Natural killer cell (primary cell): ENCODE results near the gene BEST4. TPM values are rescaled to one million over a fixed set of nuclear protein-coding genes. Genes with fewer than 3 reads are reported as not detected.

Experiments used
- ATAC-seq, 3 donors: fragments of 150-1000 bp in 2 of 3; fragments of 200-7000 bp in 1 of 3; cut with Tn5 transposase; 1 replicate in 1 of 3; 2 replicates in 2 of 3; pipeline ENCODE4 v1.10.0; 2021; ENCODE audit warnings: mild to moderate bottlenecking in 2 of 3, moderate library complexity in 2 of 3
- DNase-seq, 2 donors: peaks; one replicate each; pipeline versions ENCODE4 v3.0.0 to v3.0.0-alpha.2; 2013 to 2021; ENCODE audit warnings: mixed read lengths in 1 of 2
- H3K27ac ChIP-seq: one replicate; pipeline ENCODE4 v1.5.1; 2013; ENCODE audit warnings: mild to moderate bottlenecking, low read length
- H3K27me3 ChIP-seq: one replicate; pipeline ENCODE4 v1.6.1; 2013; ENCODE audit warnings: low read length; ENCODE audit not compliant: control insufficient read depth, insufficient read depth
- H3K36me3 ChIP-seq: one replicate; pipeline ENCODE4 v1.6.1; 2013; ENCODE audit warnings: low read length; ENCODE audit not compliant: control insufficient read depth, insufficient read depth
- H3K4me1 ChIP-seq: one replicate; pipeline ENCODE4 v1.6.1; 2013; ENCODE audit warnings: low read length; ENCODE audit not compliant: control insufficient read depth, insufficient read depth
- H3K4me3 ChIP-seq: one replicate; pipeline ENCODE4 v1.5.1; 2013; ENCODE audit warnings: low read length
- H3K9me3 ChIP-seq: one replicate; pipeline ENCODE4 v1.6.1; 2013; ENCODE audit warnings: low read length; ENCODE audit not compliant: control insufficient read depth, insufficient read depth
- H3K27ac Mint-ChIP-seq, 2 donors: one replicate each; pipeline ENCODE4 v1.8.0; 2022; ENCODE audit warnings: mild to moderate bottlenecking in 2 of 2, mixed read lengths in 2 of 2, moderate library complexity in 1 of 2
- H3K27me3 Mint-ChIP-seq, 2 donors: one replicate each; pipeline ENCODE4 v1.8.0; 2022; ENCODE audit warnings: low read depth in 2 of 2, mixed read lengths in 2 of 2
- H3K36me3 Mint-ChIP-seq: one replicate; pipeline ENCODE4 v1.8.0; 2022; ENCODE audit warnings: mixed read lengths
- H3K4me1 Mint-ChIP-seq, 2 donors: one replicate each; pipeline ENCODE4 v1.8.0; 2022; ENCODE audit warnings: mixed read lengths in 2 of 2
- H3K4me3 Mint-ChIP-seq: one replicate; pipeline ENCODE4 v1.8.0; 2022; ENCODE audit warnings: mild to moderate bottlenecking, moderate library complexity, mixed read lengths
- H3K9me3 Mint-ChIP-seq, 2 donors: one replicate each; pipeline ENCODE4 v1.8.0; 2022; ENCODE audit warnings: mixed read lengths in 2 of 2
- WGBS: methylation state at CpG from one replicate; pipeline ENCODE4 v1.1.7; 2013; ENCODE audit warnings: missing lambda C conversion rate; ENCODE audit not compliant: insufficient coverage; 5-methylcytosine and 5-hydroxymethylcytosine counted together
- intact Hi-C: fragments of 100-400 bp; cut with micrococcal nuclease; formaldehyde crosslinking; loops from one replicate; pipeline ENCODE4 v1.14.2; 2022
- total RNA-seq, 4 donors: library from RNA; stranded (reverse); fragments of 120-200 nt in 1 of 4; gene quantifications; one replicate each; pipeline versions ENCODE4 v1.2.3 to v1.2.4, GENCODE V29; 2013 to 2022
- TF ChIP-seq, protein P1 (sequence below): fragments of 200-600 bp; IDR thresholded peaks from one replicate; pipeline ENCODE4 v1.8.0; 2022; ENCODE audit warnings: antibody characterized with exemption

BEST4 gene
- total RNA-seq, result under 1 TPM; 0.18 to 0.33 (median 0.28) TPM
- total RNA-seq (2013), result 0.52 TPM

- intact Hi-C loops, result loop anchor here (5.0 kb wide), 1 partner anchor 49 kb away; no protein-coding TSS in a partner anchor
- no peak within 1 kb of the TSS for H3K27ac Mint-ChIP-seq
Observed at GRCh38 chr1:44788120-44788860, at the start of gene BEST4. BEST4 (minus strand) TSS chr1:44788170; CDS start chr1:44787705, 465 bp downstream.

DNA sequence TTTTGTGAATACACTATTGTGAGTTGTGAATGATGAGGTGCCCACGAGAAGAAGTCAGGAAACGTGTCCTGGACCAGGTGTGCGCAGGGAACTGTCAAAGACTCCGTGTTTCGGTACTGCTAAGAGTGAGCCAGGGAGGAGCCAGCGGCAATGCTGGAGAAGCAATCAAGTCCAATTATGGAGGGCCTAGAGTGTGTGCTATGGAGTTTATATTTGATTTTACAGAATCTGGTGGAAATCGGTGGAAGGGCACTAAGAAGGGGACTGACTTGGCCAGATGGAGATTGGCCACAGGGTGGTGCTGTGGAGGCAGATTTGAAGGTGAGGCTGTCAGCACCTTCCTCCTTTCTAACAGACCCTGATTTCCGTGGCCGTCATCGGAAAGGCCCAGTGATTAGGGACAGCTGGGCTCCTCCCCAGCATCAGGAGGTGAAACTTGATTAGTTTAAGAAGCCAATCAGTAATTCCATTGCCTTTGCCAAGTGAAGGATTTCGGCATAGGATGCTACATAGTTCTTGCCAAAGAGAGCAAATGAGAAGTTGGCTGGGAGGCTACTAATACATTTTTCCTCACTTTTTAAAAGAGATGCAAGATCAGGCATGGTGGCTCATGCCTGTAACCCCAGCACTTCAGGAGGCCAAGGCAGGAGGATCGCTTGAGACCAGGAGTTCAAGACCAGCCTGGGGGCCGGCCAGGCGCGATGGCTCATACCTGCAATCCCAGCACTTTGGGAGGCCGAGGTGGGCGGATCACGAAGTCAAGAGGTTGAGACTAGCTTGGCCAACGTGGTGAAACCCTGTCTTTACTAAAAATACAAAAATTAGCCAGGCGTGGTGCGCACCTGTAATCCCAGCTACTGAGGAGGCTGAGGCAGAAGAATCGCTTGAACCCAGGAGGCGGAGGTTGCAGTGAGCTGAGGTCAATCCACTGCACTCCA is 48.0 kb upstream of the BEST4 start:
- Histone ChIP-seq H3K9me3 (no peaks in the 10 kb centered on the region), H3K36me3 (no peaks in the 10 kb centered on the region), H3K27me3 (no peaks in the 10 kb centered on the region), H3K27ac (no peak overlapping the region), H3K4me1 (peaks cover 6% of the 10 kb centered on the region), H3K4me3 (no peak overlapping the region)
- Mint-ChIP-seq H3K4me1 (peaks cover 7% of the 10 kb centered on the region in 2 donors), H3K27ac (peak overlapping the region in 1 of 2 donors; percentile 63), H3K4me3 (no peak overlapping the region), H3K9me3 (no peaks in the 10 kb centered on the region), H3K27me3 (peaks cover under 1 to 5% of the 10 kb centered on the region in 2 donors), H3K36me3 (no peaks in the 10 kb centered on the region)
- 72% methylated on average over 23 of the region's 23 CpGs for WGBS
- TF ChIP-seq, protein P1, sequence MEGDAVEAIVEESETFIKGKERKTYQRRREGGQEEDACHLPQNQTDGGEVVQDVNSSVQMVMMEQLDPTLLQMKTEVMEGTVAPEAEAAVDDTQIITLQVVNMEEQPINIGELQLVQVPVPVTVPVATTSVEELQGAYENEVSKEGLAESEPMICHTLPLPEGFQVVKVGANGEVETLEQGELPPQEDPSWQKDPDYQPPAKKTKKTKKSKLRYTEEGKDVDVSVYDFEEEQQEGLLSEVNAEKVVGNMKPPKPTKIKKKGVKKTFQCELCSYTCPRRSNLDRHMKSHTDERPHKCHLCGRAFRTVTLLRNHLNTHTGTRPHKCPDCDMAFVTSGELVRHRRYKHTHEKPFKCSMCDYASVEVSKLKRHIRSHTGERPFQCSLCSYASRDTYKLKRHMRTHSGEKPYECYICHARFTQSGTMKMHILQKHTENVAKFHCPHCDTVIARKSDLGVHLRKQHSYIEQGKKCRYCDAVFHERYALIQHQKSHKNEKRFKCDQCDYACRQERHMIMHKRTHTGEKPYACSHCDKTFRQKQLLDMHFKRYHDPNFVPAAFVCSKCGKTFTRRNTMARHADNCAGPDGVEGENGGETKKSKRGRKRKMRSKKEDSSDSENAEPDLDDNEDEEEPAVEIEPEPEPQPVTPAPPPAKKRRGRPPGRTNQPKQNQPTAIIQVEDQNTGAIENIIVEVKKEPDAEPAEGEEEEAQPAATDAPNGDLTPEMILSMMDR, result peak; percentile 77
- ATAC-seq, result peak; percentile 90 to 99 (median 97)
- intact Hi-C loops, result loop anchor here (2.0 to 5.0 kb wide), 2 partner anchors 49 to 465 kb away; partner anchors contain the start of gene BEST4
- peak; percentile 79 to 90 for DNase-seq

More at GRCh38 chr1:44788120-44788860, at the start of gene BEST4:
- H3K27me3 Mint-ChIP-seq, result no peaks in the 10 kb centered on the region
- WGBS, result 89% methylated on average over 9 of the region's 9 CpGs
- H3K4me1 Mint-ChIP-seq, result peaks cover 21 to 25% of the 10 kb centered on the region in 2 donors
- TF ChIP-seq, protein P1, result no peak
- H3K9me3 Mint-ChIP-seq, result no peaks in the 10 kb centered on the region
- ATAC-seq (no peak), DNase-seq (no peak)
- Histone ChIP-seq H3K36me3 (no peaks in the 10 kb centered on the region), H3K27me3 (no peaks in the 10 kb centered on the region), H3K4me1 (peaks cover 31% of the 10 kb centered on the region), H3K9me3 (no peaks in the 10 kb centered on the region), H3K4me3 (no peak within 1 kb of the TSS), H3K27ac (no peak within 1 kb of the TSS)
- no peak within 1 kb of the TSS for H3K4me3 Mint-ChIP-seq
- H3K36me3 Mint-ChIP-seq, result no peaks in the 10 kb centered on the region

DNA sequence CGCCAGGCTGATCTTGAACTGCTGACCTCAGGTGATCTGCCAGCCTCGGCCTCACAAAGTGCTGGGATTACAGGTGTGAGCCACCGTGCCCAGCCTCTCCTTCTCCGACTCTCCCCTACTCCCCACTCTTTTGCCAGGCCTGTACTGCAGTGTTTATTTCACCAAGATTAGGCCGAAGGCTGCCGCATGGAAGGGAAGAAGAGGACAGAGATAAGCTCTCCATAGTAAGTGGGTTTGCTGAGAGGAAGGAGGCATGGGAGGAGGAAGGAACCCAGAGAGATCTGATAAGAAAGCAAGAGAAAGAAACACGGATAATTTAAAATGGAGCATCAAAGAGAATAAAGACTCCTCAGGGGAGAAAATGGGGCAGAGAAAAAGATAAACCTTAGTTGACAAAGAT is 46.4 kb upstream of the BEST4 start:
- Histone ChIP-seq H3K27me3 (no peaks in the 10 kb centered on the region), H3K4me1 (peaks cover 11% of the 10 kb centered on the region), H3K36me3 (no peaks in the 10 kb centered on the region), H3K9me3 (no peaks in the 10 kb centered on the region), H3K4me3 (no peak overlapping the region), H3K27ac (no peak overlapping the region)
- peaks cover 7% of the 10 kb centered on the region in 2 donors for H3K4me1 Mint-ChIP-seq
- TF ChIP-seq, protein P1, result no peak
- no peaks in the 10 kb centered on the region for H3K36me3 Mint-ChIP-seq
- 45% methylated on average over 7 of the region's 7 CpGs for WGBS
- intact Hi-C loops, result no loop called here
- H3K27me3 Mint-ChIP-seq, result peaks cover 0 to 2% of the 10 kb centered on the region in 2 donors
- H3K4me3 Mint-ChIP-seq, result no peak overlapping the region
- H3K9me3 Mint-ChIP-seq, result no peaks in the 10 kb centered on the region
- ATAC-seq, result no peak
- no peak for DNase-seq
- no peak overlapping the region for H3K27ac Mint-ChIP-seq
